ENCODE results near the gene CCDC170.

CCDC170 gene

GRCh38 chr6:151618717-151619116, 124.9 kb downstream of the CCDC170 start:
- Histone ChIP-seq H3K4me1 (ENCODE audit: low read length) (no peaks in the 10 kb centered on the region), H3F3A (ENCODE audit: insufficient read depth, low read length) (no peaks in the 10 kb centered on the region), H3K36me3 (replicated peaks; ENCODE audit: insufficient read depth, low read length) (no peaks in the 10 kb centered on the region), H3K27me3 (replicated peaks; ENCODE audit: insufficient read depth, low read length) (no peaks in the 10 kb centered on the region), H2AFZ (ENCODE audit: low read length) (no peak overlapping the region), H4K20me1 (ENCODE audit: insufficient read depth, low read length) (no peaks in the 10 kb centered on the region), H3K27ac (ENCODE audit: low read length) (no peak overlapping the region), H3K9me2 (replicated peaks; ENCODE audit: insufficient read depth, low read length) (no peaks in the 10 kb centered on the region), H3K4me2 (ENCODE audit: low read depth, low read length) (no peak overlapping the region), H3K79me2 (ENCODE audit: low read length) (no peaks in the 10 kb centered on the region), H3K4me3 (ENCODE audit: low read length) (no peak overlapping the region), H3K9ac (ENCODE audit: low read length) (no peak overlapping the region), H3K9me3 (replicated peaks; ENCODE audit: insufficient read depth, low read length) (no peaks in the 10 kb centered on the region)
- TF ChIP-seq EZH2phosphoT487 (IDR thresholded peaks at IDR 0.05; ENCODE audit: low read length) (no peak), CTCF (IDR thresholded peaks at IDR 0.05; ENCODE audit: low read length) (no peak), EZH2 (optimal IDR thresholded peaks at IDR 0.05; ENCODE audit: low read depth, low read length) (no peak)
- DNase-seq: no peak

GRCh38 chr6:151620179-151620578, 126.4 kb downstream of the CCDC170 start:
- Histone ChIP-seq H2AFZ (ENCODE audit: low read length) (no peak overlapping the region), H3K9me2 (replicated peaks; ENCODE audit: insufficient read depth, low read length) (no peaks in the 10 kb centered on the region), H3K9me3 (replicated peaks; ENCODE audit: insufficient read depth, low read length) (no peaks in the 10 kb centered on the region), H3K36me3 (replicated peaks; ENCODE audit: insufficient read depth, low read length) (no peaks in the 10 kb centered on the region), H3K4me2 (ENCODE audit: low read depth, low read length) (no peak overlapping the region), H3K4me1 (ENCODE audit: low read length) (no peaks in the 10 kb centered on the region), H3K9ac (ENCODE audit: low read length) (no peak overlapping the region), H3K27ac (ENCODE audit: low read length) (no peak overlapping the region), H3F3A (ENCODE audit: insufficient read depth, low read length) (no peaks in the 10 kb centered on the region), H3K27me3 (replicated peaks; ENCODE audit: insufficient read depth, low read length) (no peaks in the 10 kb centered on the region), H3K79me2 (ENCODE audit: low read length) (no peaks in the 10 kb centered on the region), H3K4me3 (ENCODE audit: low read length) (no peak overlapping the region), H4K20me1 (ENCODE audit: insufficient read depth, low read length) (no peaks in the 10 kb centered on the region)
- DNase-seq: no peak
- TF ChIP-seq EZH2 (optimal IDR thresholded peaks at IDR 0.05; ENCODE audit: low read depth, low read length) (no peak), EZH2phosphoT487 (IDR thresholded peaks at IDR 0.05; ENCODE audit: low read length) (no peak), CTCF (IDR thresholded peaks at IDR 0.05; ENCODE audit: low read length) (no peak)

- Histone ChIP-seq H4K20me1 (ENCODE audit: insufficient read depth, low read length) (no peaks in the 10 kb centered on the region), H3K36me3 (replicated peaks; ENCODE audit: insufficient read depth, low read length) (no peaks in the 10 kb centered on the region), H3K4me2 (ENCODE audit: low read depth, low read length) (no peak overlapping the region), H3K4me3 (ENCODE audit: low read length) (no peak overlapping the region), H2AFZ (ENCODE audit: low read length) (no peak overlapping the region), H3K27me3 (replicated peaks; ENCODE audit: insufficient read depth, low read length) (no peaks in the 10 kb centered on the region), H3K9me3 (replicated peaks; ENCODE audit: insufficient read depth, low read length) (no peaks in the 10 kb centered on the region), H3K9me2 (replicated peaks; ENCODE audit: insufficient read depth, low read length) (no peaks in the 10 kb centered on the region), H3K27ac (ENCODE audit: low read length) (no peak overlapping the region), H3F3A (ENCODE audit: insufficient read depth, low read length) (no peaks in the 10 kb centered on the region), H3K4me1 (ENCODE audit: low read length) (no peaks in the 10 kb centered on the region), H3K9ac (ENCODE audit: low read length) (no peak overlapping the region), H3K79me2 (ENCODE audit: low read length) (no peaks in the 10 kb centered on the region)
- DNase-seq: no peak
- TF ChIP-seq CTCF (IDR thresholded peaks at IDR 0.05; ENCODE audit: low read length): no peak
- TF ChIP-seq EZH2 (optimal IDR thresholded peaks at IDR 0.05; ENCODE audit: low read depth, low read length): no peak
- TF ChIP-seq EZH2phosphoT487 (IDR thresholded peaks at IDR 0.05; ENCODE audit: low read length): no peak
Observed at GRCh38 chr6:151624071-151624470, 130.3 kb downstream of the CCDC170 start.

All from MM.1S (cell line).